OCI-LY1 (cell line): ENCODE measurements around the gene PTPRM.

ENCODE experiments used
- H2AFZ ChIP-seq: fragments of 200-600 bp; sonication (generic), shearing (Covaris generic); 2 replicates; pipeline ENCODE4 v1.6.0; 2014; ENCODE audit warnings: antibody characterized with exemption, mild to moderate bottlenecking, low read length
- H3F3A ChIP-seq: fragments of 200-600 bp; sonication (generic), shearing (Covaris generic); 2 replicates; pipeline ENCODE4 v1.6.0; 2014; ENCODE audit warnings: mild to moderate bottlenecking, antibody characterized with exemption, low read length, moderate library complexity; ENCODE audit not compliant: insufficient read depth
- H3K27ac ChIP-seq: fragments of 200-600 bp; sonication (generic); 2 replicates; pipeline ENCODE4 v1.5.1; 2014; ENCODE audit warnings: low read length, mixed run types, mild to moderate bottlenecking, low read depth; ENCODE audit not compliant: poor library complexity, severe bottlenecking
- H3K27me3 ChIP-seq: fragments of 200-600 bp; sonication (generic); 2 replicates; pipeline ENCODE4 v1.6.0; 2014; ENCODE audit warnings: antibody characterized with exemption, mild to moderate bottlenecking, low read length, moderate library complexity; ENCODE audit not compliant: insufficient read depth
- H3K36me3 ChIP-seq: fragments of 200-600 bp; sonication (generic); 2 replicates; pipeline ENCODE4 v1.6.1; 2014; ENCODE audit warnings: mild to moderate bottlenecking, antibody characterized with exemption, low read length, moderate library complexity, mixed read lengths; ENCODE audit not compliant: insufficient read depth
- H3K4me1 ChIP-seq: fragments of 200-600 bp; sonication (generic); 2 replicates; pipeline ENCODE4 v1.5.1; 2014; ENCODE audit warnings: mild to moderate bottlenecking, low read length, moderate library complexity; ENCODE audit not compliant: insufficient read depth, severe bottlenecking
- H3K4me2 ChIP-seq: fragments of 200-600 bp; sonication (generic), shearing (Covaris generic); 2 replicates; pipeline ENCODE4 v1.6.1; 2014; ENCODE audit warnings: low read length
- H3K4me3 ChIP-seq: fragments of 200-600 bp; sonication (generic); 2 replicates; pipeline ENCODE4 v1.5.1; 2014; ENCODE audit warnings: low read length, low read depth, mild to moderate bottlenecking, mixed read lengths; ENCODE audit not compliant: poor library complexity, severe bottlenecking
- H3K79me2 ChIP-seq: fragments of 200-600 bp; shearing (Covaris generic); 2 replicates; pipeline ENCODE4 v1.6.1; 2016; ENCODE audit warnings: mixed run types, low read length, mixed read lengths; ENCODE audit not compliant: insufficient read depth
- H3K9ac ChIP-seq: fragments of 200-600 bp; sonication (generic), shearing (Covaris generic); 2 replicates; pipeline ENCODE4 v1.6.1; 2014; ENCODE audit warnings: mild to moderate bottlenecking, low read length, mixed read lengths
- H3K9me2 ChIP-seq: fragments of 200-600 bp; sonication (generic), shearing (Covaris generic); 2 replicates; pipeline ENCODE4 v1.6.1; 2014; ENCODE audit warnings: low read depth, mild to moderate bottlenecking, low read length, mixed read lengths
- H3K9me3 ChIP-seq: fragments of 200-600 bp; shearing (Covaris generic); 2 replicates; pipeline ENCODE4 v1.6.1; 2014; ENCODE audit warnings: low read length, mixed read lengths
- H4K20me1 ChIP-seq: fragments of 200-600 bp; sonication (generic), shearing (Covaris generic); 2 replicates; pipeline ENCODE4 v1.6.0; 2016; ENCODE audit warnings: mild to moderate bottlenecking, low read length; ENCODE audit not compliant: insufficient read depth
- CTCF ChIP-seq: fragments of 200-600 bp; sonication (generic), shearing (Covaris generic); IDR thresholded peaks from 2 replicates; pipeline ENCODE4 v1.5.1; 2017; ENCODE audit warnings: mild to moderate bottlenecking, antibody characterized with exemption, low read length, moderate library complexity, mixed read lengths
- EZH2 ChIP-seq: fragments of 200-600 bp; sonication (generic), shearing (Covaris generic); IDR thresholded peaks from 2 replicates; pipeline ENCODE4 v1.8.0; 2017; ENCODE audit warnings: borderline replicate concordance, mixed run types, mild to moderate bottlenecking, antibody characterized with exemption, low read length, moderate library complexity, mixed read lengths

PTPRM gene

GRCh38 chr18:8165095-8165494, 598.0 kb downstream of the PTPRM start:
- TF ChIP-seq EZH2 (no peak), CTCF (no peak)
- Histone ChIP-seq H3K9me2 (no peaks in the 10 kb centered on the region), H4K20me1 (no peaks in the 10 kb centered on the region), H3K4me1 (no peaks in the 10 kb centered on the region), H3K27me3 (no peaks in the 10 kb centered on the region), H2AFZ (no peak overlapping the region), H3F3A (no peaks in the 10 kb centered on the region), H3K4me2 (no peak overlapping the region), H3K27ac (no peak overlapping the region), H3K4me3 (no peak overlapping the region), H3K79me2 (no peaks in the 10 kb centered on the region), H3K36me3 (no peaks in the 10 kb centered on the region), H3K9me3 (no peaks in the 10 kb centered on the region), H3K9ac (no peak overlapping the region)

- no peak overlapping the region for H3K4me2 ChIP-seq
- H3K27ac ChIP-seq, result no peak overlapping the region
- no peak overlapping the region for H3K4me3 ChIP-seq
- H2AFZ ChIP-seq, result no peak overlapping the region
- no peaks in the 10 kb centered on the region for H3K4me1 ChIP-seq
- no peaks in the 10 kb centered on the region for H4K20me1 ChIP-seq
- H3K27me3 ChIP-seq, result no peaks in the 10 kb centered on the region
- TF ChIP-seq EZH2, result no peak
- TF ChIP-seq CTCF, result no peak
- H3K79me2 ChIP-seq, result no peaks in the 10 kb centered on the region
- H3F3A ChIP-seq, result no peaks in the 10 kb centered on the region
- no peaks in the 10 kb centered on the region for H3K9me2 ChIP-seq
- no peaks in the 10 kb centered on the region for H3K36me3 ChIP-seq
- no peak overlapping the region for H3K9ac ChIP-seq
- H3K9me3 ChIP-seq, result no peaks in the 10 kb centered on the region
These were observed 599.9 kb downstream of the PTPRM start for GRCh38 chr18:8167026-8167425.

GRCh38 chr18:8167673-8168072, 600.6 kb downstream of the PTPRM start:
- Histone ChIP-seq H3K27ac (no peak overlapping the region), H3K36me3 (no peaks in the 10 kb centered on the region), H3K4me3 (no peak overlapping the region), H3K9me3 (no peaks in the 10 kb centered on the region), H4K20me1 (no peaks in the 10 kb centered on the region), H3K79me2 (no peaks in the 10 kb centered on the region), H3K9ac (no peak overlapping the region), H3F3A (no peaks in the 10 kb centered on the region), H2AFZ (no peak overlapping the region), H3K9me2 (no peaks in the 10 kb centered on the region), H3K27me3 (no peaks in the 10 kb centered on the region), H3K4me1 (no peaks in the 10 kb centered on the region), H3K4me2 (no peak overlapping the region)
- TF ChIP-seq CTCF (no peak), EZH2 (no peak)
